ENCODE measurements around the gene LIMS2.

LIMS2 gene

DNA sequence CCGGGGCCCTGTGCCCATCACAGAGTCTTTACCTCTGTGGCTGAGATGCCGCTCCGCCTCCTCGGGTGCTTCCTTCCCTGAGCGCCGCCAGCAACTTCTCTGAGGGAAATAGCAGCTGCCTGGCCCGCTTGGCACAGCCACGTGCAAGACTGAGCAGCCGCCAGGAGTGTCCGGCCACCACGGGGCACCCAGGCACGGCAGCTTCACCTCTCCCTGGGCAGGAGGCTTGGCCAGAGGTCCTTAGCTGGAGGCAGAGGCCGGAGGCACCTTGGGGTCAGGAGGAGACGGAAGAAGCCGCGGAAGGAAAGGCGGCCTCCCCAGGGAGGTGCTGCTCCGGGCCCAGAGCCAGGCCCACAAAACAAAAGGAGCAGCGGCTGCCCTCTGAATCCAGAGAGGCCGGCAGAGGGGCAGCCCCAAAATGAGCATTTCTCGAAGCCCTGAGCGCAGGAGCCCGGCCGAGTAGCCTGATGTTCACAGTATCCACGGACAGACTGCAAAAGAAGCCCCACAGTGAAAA lies 6.0 kb upstream of the LIMS2 start:
- H3K27me3 ChIP-seq (ENCODE audit: control insufficient read depth, insufficient read depth, low read length), result peaks cover 17% of the 10 kb centered on the region
- no peak overlapping the region for H3K27ac ChIP-seq (ENCODE audit: low read length)
- H3K9ac ChIP-seq (ENCODE audit: low read length), result no peak overlapping the region
- H3K9me3 ChIP-seq (ENCODE audit: control insufficient read depth, low read depth, low read length), result no peaks in the 10 kb centered on the region
- no peaks in the 10 kb centered on the region for H3K36me3 ChIP-seq (ENCODE audit: control insufficient read depth, low read depth, low read length)
- no peak overlapping the region for H3K4me3 ChIP-seq (ENCODE audit: low read length)
- no peaks in the 10 kb centered on the region for H3K4me1 ChIP-seq (ENCODE audit: control insufficient read depth, low read depth, low read length)

DNA sequence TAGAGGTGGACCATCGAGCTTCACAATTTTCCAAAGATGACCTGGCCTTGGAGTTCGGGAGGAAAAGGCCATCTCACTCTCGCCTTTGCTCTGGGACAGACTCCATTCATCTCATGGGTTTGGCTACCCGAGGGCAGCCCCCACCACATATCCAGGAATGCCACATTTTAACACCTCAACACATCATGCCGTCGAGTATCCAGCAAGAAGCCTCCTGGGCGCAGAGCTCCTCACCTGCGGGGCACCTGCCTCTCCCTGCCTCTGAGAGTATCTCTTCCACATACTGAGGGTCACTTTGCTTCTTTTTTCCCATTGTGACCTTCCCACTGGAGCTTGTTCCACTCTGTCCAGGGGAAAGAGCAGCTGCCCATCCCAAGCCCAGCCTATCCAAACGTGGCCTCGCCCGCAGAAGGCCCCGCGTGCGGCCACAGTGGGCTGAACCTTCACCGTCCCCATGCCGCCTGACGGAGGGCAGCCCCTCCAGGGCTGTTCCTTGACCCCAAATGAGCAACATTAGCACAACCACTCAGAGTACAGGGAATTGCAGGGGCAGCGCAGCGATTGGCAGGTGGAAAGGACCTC lies 5.5 kb upstream of the LIMS2 start:
- no peak overlapping the region for H3K4me3 ChIP-seq (ENCODE audit: low read length)
- H3K4me1 ChIP-seq (ENCODE audit: control insufficient read depth, low read depth, low read length), result peaks cover 3% of the 10 kb centered on the region
- H3K27ac ChIP-seq (ENCODE audit: low read length), result no peak overlapping the region
- H3K36me3 ChIP-seq (ENCODE audit: control insufficient read depth, low read depth, low read length), result no peaks in the 10 kb centered on the region
- H3K9ac ChIP-seq (ENCODE audit: low read length), result no peak overlapping the region
- no peaks in the 10 kb centered on the region for H3K9me3 ChIP-seq (ENCODE audit: control insufficient read depth, low read depth, low read length)
- H3K27me3 ChIP-seq (ENCODE audit: control insufficient read depth, insufficient read depth, low read length), result peaks cover 23% of the 10 kb centered on the region

- Histone ChIP-seq H3K9ac (ENCODE audit: low read length) (no peak overlapping the region), H3K4me3 (ENCODE audit: low read length) (no peak overlapping the region), H3K27ac (ENCODE audit: low read length) (no peak overlapping the region), H3K27me3 (ENCODE audit: control insufficient read depth, insufficient read depth, low read length) (peaks cover 28% of the 10 kb centered on the region), H3K4me1 (ENCODE audit: control insufficient read depth, low read depth, low read length) (peaks cover 3% of the 10 kb centered on the region), H3K36me3 (ENCODE audit: control insufficient read depth, low read depth, low read length) (no peaks in the 10 kb centered on the region), H3K9me3 (ENCODE audit: control insufficient read depth, low read depth, low read length) (no peaks in the 10 kb centered on the region)
Observed at GRCh38 chr2:127679680-127680361, 4.5 kb upstream of the LIMS2 start.

GRCh38 chr2:127678991-127679390 lies 3.7 kb upstream of the LIMS2 start:
- Histone ChIP-seq H3K9ac (ENCODE audit: low read length) (no peak overlapping the region), H3K27ac (ENCODE audit: low read length) (no peak overlapping the region)

GRCh38 chr2:127678531-127678930 lies 3.2 kb upstream of the LIMS2 start:
- Histone ChIP-seq H3K27ac (ENCODE audit: low read length) (no peak overlapping the region), H3K4me3 (ENCODE audit: low read length) (no peak overlapping the region), H3K9ac (ENCODE audit: low read length) (no peak overlapping the region), H3K36me3 (ENCODE audit: control insufficient read depth, low read depth, low read length) (no peaks in the 10 kb centered on the region), H3K4me1 (ENCODE audit: control insufficient read depth, low read depth, low read length) (peaks cover 3% of the 10 kb centered on the region), H3K27me3 (ENCODE audit: control insufficient read depth, insufficient read depth, low read length) (peaks cover 41% of the 10 kb centered on the region), H3K9me3 (ENCODE audit: control insufficient read depth, low read depth, low read length) (no peaks in the 10 kb centered on the region)

More at GRCh38 chr2:127678991-127679390, 3.7 kb upstream of the LIMS2 start:
- H3K36me3 ChIP-seq (ENCODE audit: control insufficient read depth, low read depth, low read length), result no peaks in the 10 kb centered on the region
- H3K27me3 ChIP-seq (ENCODE audit: control insufficient read depth, insufficient read depth, low read length), result peaks cover 37% of the 10 kb centered on the region
- H3K4me1 ChIP-seq (ENCODE audit: control insufficient read depth, low read depth, low read length), result peaks cover 3% of the 10 kb centered on the region
- H3K4me3 ChIP-seq (ENCODE audit: low read length), result no peak overlapping the region
- no peaks in the 10 kb centered on the region for H3K9me3 ChIP-seq (ENCODE audit: control insufficient read depth, low read depth, low read length)

- H3K27me3 ChIP-seq (ENCODE audit: control insufficient read depth, insufficient read depth, low read length), result peaks cover 50% of the 10 kb centered on the region
- no peak overlapping the region for H3K9ac ChIP-seq (ENCODE audit: low read length)
- H3K9me3 ChIP-seq (ENCODE audit: control insufficient read depth, low read depth, low read length), result no peaks in the 10 kb centered on the region
Observed at GRCh38 chr2:127676906-127677305, 1.6 kb upstream of the LIMS2 start.

DNA sequence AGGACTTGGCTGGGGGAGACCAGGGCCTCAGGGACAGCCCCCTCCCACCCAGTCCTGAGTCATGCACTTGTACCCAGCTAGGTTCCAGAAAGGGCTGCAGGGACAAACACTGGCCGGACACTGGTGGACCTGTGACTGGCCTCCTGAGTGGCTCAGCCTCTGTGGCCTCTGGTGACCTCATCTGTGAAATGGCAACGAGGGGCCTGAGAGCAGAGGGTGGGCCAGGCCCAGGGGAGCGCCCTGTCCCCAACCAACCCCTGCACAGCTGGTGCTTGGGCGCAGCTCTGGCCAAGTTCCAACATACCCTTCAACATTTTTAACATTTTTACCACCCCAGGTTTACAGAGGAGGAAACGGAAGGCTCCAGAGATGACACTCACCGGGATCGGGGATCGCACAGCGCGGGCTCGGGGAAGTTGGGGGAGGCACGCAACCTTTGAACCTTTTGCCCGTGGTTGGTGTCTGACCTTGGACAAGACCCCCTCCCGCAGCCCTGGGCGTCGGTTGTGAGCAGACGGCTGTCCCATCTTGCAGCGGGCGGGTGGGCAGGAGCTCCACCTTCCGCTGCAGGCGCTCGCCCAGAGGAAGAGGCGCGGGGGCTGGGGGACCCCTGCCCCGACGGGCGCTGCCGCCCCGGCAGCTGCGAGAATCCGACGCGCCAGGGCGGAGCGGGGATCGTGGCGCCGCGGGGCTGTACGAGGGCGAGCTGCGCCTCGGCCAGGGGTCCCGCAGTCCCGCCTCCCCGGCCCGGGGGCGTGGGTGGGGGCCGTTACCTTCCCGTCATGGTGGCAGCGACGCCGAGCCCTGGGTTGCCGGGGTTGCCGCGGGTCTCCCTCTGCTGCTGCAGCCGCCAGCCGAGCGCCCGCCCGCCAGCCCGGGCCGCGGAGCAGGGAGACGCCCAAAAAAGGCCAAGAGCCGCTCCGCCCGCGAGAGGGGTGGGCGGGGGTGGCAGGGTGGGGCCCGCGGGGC lies 805 bp downstream of the LIMS2 start:
- Histone ChIP-seq H3K27me3 (ENCODE audit: control insufficient read depth, insufficient read depth, low read length) (peaks cover 50% of the 10 kb centered on the region), H3K9ac (ENCODE audit: low read length) (no peak overlapping the region), H3K36me3 (ENCODE audit: control insufficient read depth, low read depth, low read length) (no peaks in the 10 kb centered on the region)

More at GRCh38 chr2:127676906-127677305, 1.6 kb upstream of the LIMS2 start:
- H3K4me3 ChIP-seq (ENCODE audit: low read length), result no peak overlapping the region
- no peaks in the 10 kb centered on the region for H3K36me3 ChIP-seq (ENCODE audit: control insufficient read depth, low read depth, low read length)
- H3K27ac ChIP-seq (ENCODE audit: low read length), result no peak overlapping the region
- peaks cover 3% of the 10 kb centered on the region for H3K4me1 ChIP-seq (ENCODE audit: control insufficient read depth, low read depth, low read length)

GRCh38 chr2:127673291-127674069 lies 1.9 kb downstream of the LIMS2 start:
- Histone ChIP-seq H3K4me1 (ENCODE audit: control insufficient read depth, low read depth, low read length) (peaks cover 3% of the 10 kb centered on the region), H3K9me3 (ENCODE audit: control insufficient read depth, low read depth, low read length) (no peaks in the 10 kb centered on the region), H3K27ac (ENCODE audit: low read length) (no peak overlapping the region), H3K27me3 (ENCODE audit: control insufficient read depth, insufficient read depth, low read length) (peaks cover 50% of the 10 kb centered on the region), H3K36me3 (ENCODE audit: control insufficient read depth, low read depth, low read length) (no peaks in the 10 kb centered on the region), H3K4me3 (ENCODE audit: low read length) (no peak overlapping the region), H3K9ac (ENCODE audit: low read length) (no peak overlapping the region)

More for the DNA sequence above, 805 bp downstream of the LIMS2 start:
- Histone ChIP-seq H3K4me3 (ENCODE audit: low read length) (peak overlapping the region; percentile 46), H3K4me1 (ENCODE audit: control insufficient read depth, low read depth, low read length) (peaks cover 3% of the 10 kb centered on the region), H3K27ac (ENCODE audit: low read length) (no peak overlapping the region), H3K9me3 (ENCODE audit: control insufficient read depth, low read depth, low read length) (no peaks in the 10 kb centered on the region)

DNA sequence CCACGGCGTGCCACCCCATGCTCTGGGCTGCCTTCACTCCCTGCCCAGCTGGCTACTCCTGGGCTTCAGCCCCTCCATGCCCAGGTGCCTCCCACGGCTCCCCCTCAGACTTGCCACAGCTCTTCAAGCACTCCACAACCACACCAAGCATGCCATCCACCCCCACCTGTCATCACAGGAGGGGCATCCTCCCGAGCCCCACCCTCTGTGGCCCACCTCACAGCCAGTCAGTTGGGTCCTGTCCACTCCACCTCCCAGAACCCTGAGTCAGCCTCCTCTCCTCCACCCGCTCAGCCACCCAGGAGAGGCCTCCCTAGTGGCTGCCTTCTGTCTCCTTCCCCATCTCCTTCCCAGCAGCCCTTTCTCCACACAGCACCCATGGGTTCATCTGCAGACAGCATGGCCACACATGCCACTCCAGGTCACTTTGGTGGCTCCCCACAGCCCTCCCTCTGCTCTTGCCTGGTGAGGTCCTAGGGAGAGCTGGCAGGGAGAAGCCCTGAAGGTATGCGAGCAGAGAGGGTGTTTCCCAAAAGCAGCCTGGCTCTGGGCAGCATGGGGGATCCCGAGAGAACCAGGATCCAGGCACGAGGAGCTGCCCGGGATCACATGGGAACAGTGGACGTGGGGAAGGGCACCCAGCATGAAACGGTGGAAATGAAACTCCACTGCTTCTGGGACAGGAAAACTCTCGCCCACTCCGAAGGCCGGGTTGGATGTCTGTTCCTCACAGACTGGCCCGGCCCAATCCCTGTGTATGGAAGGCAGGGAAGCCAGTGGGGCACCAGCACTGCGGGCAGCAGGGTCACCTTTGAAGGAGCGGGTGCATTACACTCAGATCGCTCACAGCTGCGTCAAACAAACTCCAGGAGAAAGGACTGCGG lies 2.7 kb downstream of the LIMS2 start:
- Histone ChIP-seq H3K36me3 (ENCODE audit: control insufficient read depth, low read depth, low read length) (no peaks in the 10 kb centered on the region), H3K4me3 (ENCODE audit: low read length) (no peak overlapping the region), H3K9ac (ENCODE audit: low read length) (no peak overlapping the region), H3K27me3 (ENCODE audit: control insufficient read depth, insufficient read depth, low read length) (peaks cover 46% of the 10 kb centered on the region), H3K27ac (ENCODE audit: low read length) (no peak overlapping the region), H3K4me1 (ENCODE audit: control insufficient read depth, low read depth, low read length) (peaks cover 3% of the 10 kb centered on the region), H3K9me3 (ENCODE audit: control insufficient read depth, low read depth, low read length) (no peaks in the 10 kb centered on the region)

DNA sequence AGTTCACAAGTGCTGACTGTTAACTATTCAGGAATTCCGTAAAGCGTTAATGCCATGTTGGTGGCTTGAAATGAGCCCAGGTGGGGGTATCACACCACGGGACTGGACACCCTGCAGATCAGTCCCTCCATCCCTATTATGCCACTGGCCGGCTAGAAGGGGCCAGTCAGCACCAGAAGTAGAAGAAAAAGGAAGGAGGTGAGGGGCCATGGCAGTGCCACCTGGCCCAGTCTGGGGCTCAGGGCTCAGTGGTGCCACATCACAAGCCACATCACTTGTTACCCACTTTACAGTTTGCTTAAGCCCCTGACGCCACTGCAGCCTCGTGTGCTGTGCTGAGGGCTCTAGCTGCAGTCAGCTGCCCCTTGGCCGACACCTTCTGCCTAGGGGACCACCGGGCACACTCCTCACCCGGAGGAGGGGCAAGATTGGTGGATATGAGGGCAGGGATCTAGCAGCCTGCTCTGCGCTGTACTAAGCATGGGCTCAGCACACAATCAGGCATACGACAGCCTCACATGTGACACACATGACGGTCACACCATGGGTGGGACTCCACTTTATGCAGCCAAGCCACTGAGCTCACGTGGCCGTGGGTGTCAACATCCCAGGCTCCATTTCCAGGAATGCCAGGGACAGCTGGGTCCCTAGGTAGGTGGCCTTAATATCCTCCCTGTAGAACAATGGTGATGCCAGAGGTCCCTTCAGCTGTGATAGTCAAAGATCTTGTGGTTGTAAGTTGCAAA lies 3.6 kb downstream of the LIMS2 start:
- Histone ChIP-seq H3K4me1 (ENCODE audit: control insufficient read depth, low read depth, low read length) (peaks cover 3% of the 10 kb centered on the region), H3K9me3 (ENCODE audit: control insufficient read depth, low read depth, low read length) (no peaks in the 10 kb centered on the region), H3K4me3 (ENCODE audit: low read length) (no peak overlapping the region), H3K27ac (ENCODE audit: low read length) (no peak overlapping the region), H3K36me3 (ENCODE audit: control insufficient read depth, low read depth, low read length) (no peaks in the 10 kb centered on the region), H3K27me3 (ENCODE audit: control insufficient read depth, insufficient read depth, low read length) (peaks cover 42% of the 10 kb centered on the region), H3K9ac (ENCODE audit: low read length) (no peak overlapping the region)
